Esophagus muscularis mucosa (tissue), 4 donors: Measurements from ENCODE around the gene ABCC8. TPM values are rescaled to one million over a fixed set of nuclear protein-coding genes. Genes with fewer than 3 reads are reported as not detected.

Experiments used
- DNase-seq: peaks from one replicate; pipeline ENCODE4 v3.0.0-alpha.2; 2017; ENCODE audit errors: extremely low spot score
- H3K27ac ChIP-seq, 4 donors: fragments of 200-600 bp; sonication (generic); replicated peaks in 1 of 4; 1 replicate in 3 of 4; 2 replicates in 1 of 4; pipeline ENCODE4 v1.5.1; 2016 to 2019; ENCODE audit warnings: mild to moderate bottlenecking in 1 of 4
- H3K27me3 ChIP-seq, 4 donors: fragments of 200-600 bp; sonication (generic); one replicate each; pipeline versions ENCODE4 v1.5.1 to v1.6.0; 2016 to 2019
- H3K36me3 ChIP-seq, 4 donors: fragments of 200-600 bp; sonication (generic); one replicate each; pipeline ENCODE4 v1.5.1; 2016 to 2019
- H3K4me1 ChIP-seq, 4 donors: fragments of 200-600 bp; sonication (generic); one replicate each; pipeline ENCODE4 v1.5.1; 2016 to 2019
- H3K4me3 ChIP-seq, 4 donors: fragments of 200-600 bp; sonication (generic); 1 replicate in 2 of 4; 2 replicates in 2 of 4; pipeline ENCODE4 v1.5.1; 2016 to 2019; ENCODE audit warnings: mild to moderate bottlenecking in 4 of 4, moderate library complexity in 1 of 4
- H3K9me3 ChIP-seq, 4 donors: fragments of 200-600 bp; sonication (generic); 1 replicate in 3 of 4; 2 replicates in 1 of 4; pipeline ENCODE4 v1.5.1; 2016 to 2019
- CTCF ChIP-seq, 3 experiments: fragments of 200-600 bp in 2 of 3; fragments of 450-650 bp in 1 of 3; sonication (generic) in 2 of 3; IDR thresholded peaks; one replicate each; pipeline ENCODE4 v1.5.1; 2017 to 2019; ENCODE audit warnings: antibody characterized with exemption in 3 of 3, mild to moderate bottlenecking in 2 of 3, moderate library complexity in 1 of 3
- EP300 ChIP-seq: sonication (generic); formaldehyde crosslinking; IDR thresholded peaks from one replicate; pipeline ENCODE4 v1.6.1; 2017; ENCODE audit warnings: antibody characterized with exemption
- POLR2A ChIP-seq: fragments of 450-650 bp; IDR thresholded peaks from one replicate; pipeline ENCODE4 v1.6.1; 2017; ENCODE audit warnings: antibody characterized with exemption, moderate library complexity, mild to moderate bottlenecking, low read depth
- POLR2AphosphoS5 ChIP-seq, 2 donors: sonication (generic); formaldehyde crosslinking; IDR thresholded peaks; one replicate each; pipeline ENCODE4 v1.6.1; 2017; ENCODE audit warnings: antibody characterized with exemption in 2 of 2
- WGBS: methylation state at CpG from one replicate; pipeline ENCODE4 v1.1.5; 2018; 5-methylcytosine and 5-hydroxymethylcytosine counted together
- intact Hi-C: fragments of 100-400 bp; cut with DNase I; formaldehyde crosslinking; loops from one replicate; pipeline ENCODE4 v1.15.1; 2023
- total RNA-seq, 4 donors: library from RNA; depleted of rRNA; stranded (reverse); fragments of >200 nt; gene quantifications; one replicate each; pipeline versions ENCODE4 v1.1.0 to v1.2.1, GENCODE V29; 2016

ABCC8 gene
- total RNA-seq, 4 donors from 2014 or later: 0.63 to 2.5 (median 1.7) TPM

- H3K9me3 ChIP-seq: no peaks in the 10 kb centered on the region
- intact Hi-C loops: no loop called here
- no peak for TF ChIP-seq POLR2AphosphoS5 (IDR thresholded peaks at IDR 0.05)
- TF ChIP-seq POLR2A: no peak
- TF ChIP-seq EP300: no peak
- no peak for TF ChIP-seq CTCF (IDR thresholded peaks at IDR 0.05)
- H3K4me3 ChIP-seq: no peak overlapping the region
- WGBS: 82% methylated on average over 6 of the region's 14 CpGs
- DNase-seq: no peak
- peaks cover 0 to 5% (median 0%) of the 10 kb centered on the region in 4 donors for H3K27me3 ChIP-seq
- H3K4me1 ChIP-seq: no peaks in the 10 kb centered on the region
- no peak overlapping the region for H3K27ac ChIP-seq
- H3K36me3 ChIP-seq: no peaks in the 10 kb centered on the region
Measured at GRCh38 chr11:17397311-17398002, 79.2 kb downstream of the ABCC8 start.

- DNase-seq: no peak
- intact Hi-C loops: no loop called here
- no peaks in the 10 kb centered on the region for H3K4me1 ChIP-seq
- H3K27me3 ChIP-seq: peaks cover 0 to 5% (median 0%) of the 10 kb centered on the region in 4 donors
- H3K36me3 ChIP-seq: no peaks in the 10 kb centered on the region
- H3K4me3 ChIP-seq: no peak overlapping the region
- no peaks in the 10 kb centered on the region for H3K9me3 ChIP-seq
- no peak for TF ChIP-seq CTCF (IDR thresholded peaks at IDR 0.05)
- no peak for TF ChIP-seq POLR2A
- no peak for TF ChIP-seq EP300
- no peak for TF ChIP-seq POLR2AphosphoS5 (IDR thresholded peaks at IDR 0.05)
- WGBS: 91% methylated on average over 21 of the region's 22 CpGs
- H3K27ac ChIP-seq: no peak overlapping the region
Measured at GRCh38 chr11:17396598-17397310, 79.9 kb downstream of the ABCC8 start.

- Histone ChIP-seq H3K4me3 (no peak overlapping the region), H3K27ac (no peak overlapping the region), H3K27me3 (peaks cover 0 to 5% (median 0%) of the 10 kb centered on the region in 4 donors), H3K36me3 (no peaks in the 10 kb centered on the region), H3K9me3 (no peaks in the 10 kb centered on the region), H3K4me1 (no peaks in the 10 kb centered on the region)
- TF ChIP-seq EP300 (no peak), POLR2A (no peak), POLR2AphosphoS5 (IDR thresholded peaks at IDR 0.05) (no peak), CTCF (IDR thresholded peaks at IDR 0.05) (no peak)
- WGBS: 92% methylated on average over 6 of the region's 6 CpGs
- DNase-seq: no peak
- intact Hi-C loops: no loop called here
Measured at GRCh38 chr11:17395978-17396377, 80.7 kb downstream of the ABCC8 start.

GRCh38 chr11:17395554-17395961 is 81.1 kb downstream of the ABCC8 start:
- no peak for TF ChIP-seq CTCF (IDR thresholded peaks at IDR 0.05)
- TF ChIP-seq POLR2A: no peak
- TF ChIP-seq EP300: no peak
- TF ChIP-seq POLR2AphosphoS5 (IDR thresholded peaks at IDR 0.05): no peak

More at GRCh38 chr11:17395554-17395961, 81.1 kb downstream of the ABCC8 start:
- Histone ChIP-seq H3K9me3 (no peaks in the 10 kb centered on the region), H3K4me1 (no peaks in the 10 kb centered on the region), H3K27ac (no peak overlapping the region), H3K36me3 (no peaks in the 10 kb centered on the region), H3K27me3 (peaks cover 0 to 5% (median 0%) of the 10 kb centered on the region in 4 donors), H3K4me3 (no peak overlapping the region)
- no peak for DNase-seq
- WGBS: 95% methylated on average over 19 of the region's 20 CpGs
- intact Hi-C loops: no loop called here
